ENCODE measurements around the gene SHBG. TPM values are rescaled to one million over a fixed set of nuclear protein-coding genes. Genes with fewer than 3 reads are reported as not detected.

Gene SHBG
- total RNA-seq, 4 donors from 2014 or later = not detected

- H3K36me3 ChIP-seq = peaks cover 0 to 15% (median 0%) of the 10 kb centered on the region in 3 donors
- 9 to 17% methylated on average over 4 to 6 of the region's 6 CpGs for WGBS, 2 donors
- no peaks in the 10 kb centered on the region for H3K27me3 ChIP-seq
- intact Hi-C loops (cut with DNase I) = no loop called here
- peaks cover 8 to 19% (median 9%) of the 10 kb centered on the region in 3 donors for H3K4me1 ChIP-seq
- peak overlapping the region; percentile 77 to 94 (median 82) for H3K4me3 ChIP-seq
- no peak for DNase-seq
- peak overlapping the region; percentile 91 to 96 (median 94) for H3K27ac ChIP-seq
- TF ChIP-seq, protein P1, sequence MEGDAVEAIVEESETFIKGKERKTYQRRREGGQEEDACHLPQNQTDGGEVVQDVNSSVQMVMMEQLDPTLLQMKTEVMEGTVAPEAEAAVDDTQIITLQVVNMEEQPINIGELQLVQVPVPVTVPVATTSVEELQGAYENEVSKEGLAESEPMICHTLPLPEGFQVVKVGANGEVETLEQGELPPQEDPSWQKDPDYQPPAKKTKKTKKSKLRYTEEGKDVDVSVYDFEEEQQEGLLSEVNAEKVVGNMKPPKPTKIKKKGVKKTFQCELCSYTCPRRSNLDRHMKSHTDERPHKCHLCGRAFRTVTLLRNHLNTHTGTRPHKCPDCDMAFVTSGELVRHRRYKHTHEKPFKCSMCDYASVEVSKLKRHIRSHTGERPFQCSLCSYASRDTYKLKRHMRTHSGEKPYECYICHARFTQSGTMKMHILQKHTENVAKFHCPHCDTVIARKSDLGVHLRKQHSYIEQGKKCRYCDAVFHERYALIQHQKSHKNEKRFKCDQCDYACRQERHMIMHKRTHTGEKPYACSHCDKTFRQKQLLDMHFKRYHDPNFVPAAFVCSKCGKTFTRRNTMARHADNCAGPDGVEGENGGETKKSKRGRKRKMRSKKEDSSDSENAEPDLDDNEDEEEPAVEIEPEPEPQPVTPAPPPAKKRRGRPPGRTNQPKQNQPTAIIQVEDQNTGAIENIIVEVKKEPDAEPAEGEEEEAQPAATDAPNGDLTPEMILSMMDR (IDR thresholded peaks at IDR 0.05) = no peak
- TF ChIP-seq POLR2A (IDR thresholded peaks at IDR 0.05) = no peak
- H3K9me3 ChIP-seq = no peaks in the 10 kb centered on the region
Observed at GRCh38 chr17:7626956-7627249, 3.0 kb upstream of the SHBG start.

- peaks cover 0 to 15% (median 0%) of the 10 kb centered on the region in 3 donors for H3K36me3 ChIP-seq
- peak; percentile 57 for DNase-seq
- peak within 1 kb of the TSS; percentile 77 to 94 (median 82) for H3K4me3 ChIP-seq
- 0 to 1% methylated on average over 16 to 34 of the region's 54 CpGs for WGBS, 2 donors
- H3K4me1 ChIP-seq = peaks cover 8 to 19% (median 9%) of the 10 kb centered on the region in 3 donors
- peak within 1 kb of the TSS; percentile 91 to 96 (median 94) for H3K27ac ChIP-seq
- no peaks in the 10 kb centered on the region for H3K27me3 ChIP-seq
- TF ChIP-seq POLR2A (IDR thresholded peaks at IDR 0.05) = peak in 3 of 4 donors; percentile 11 to 82 (median 57)
- TF ChIP-seq, protein P1 (IDR thresholded peaks at IDR 0.05) = no peak
- intact Hi-C loops (cut with DNase I) = no loop called here
- no peaks in the 10 kb centered on the region for H3K9me3 ChIP-seq
Observed at GRCh38 chr17:7627250-7628121, 2.4 kb upstream of the SHBG start, which contains the start of gene SAT2. Gene SAT2 (minus strand): TSS chr17:7627821. CDS start chr17:7627635, 186 bp downstream.

GRCh38 chr17:7631398-7632380 lies 1.8 kb downstream of the SHBG start:
- no peak overlapping the region for H3K4me3 ChIP-seq
- 78 to 82% methylated on average over 7 to 9 of the region's 11 CpGs for WGBS, 2 donors
- TF ChIP-seq POLR2A (IDR thresholded peaks at IDR 0.05) = no peak
- TF ChIP-seq, protein P1 (IDR thresholded peaks at IDR 0.05) = no peak
- no peaks in the 10 kb centered on the region for H3K27me3 ChIP-seq
- intact Hi-C loops (cut with DNase I) = no loop called here
- no peak for DNase-seq
- no peak overlapping the region for H3K27ac ChIP-seq
- no peaks in the 10 kb centered on the region for H3K36me3 ChIP-seq
- no peaks in the 10 kb centered on the region for H3K9me3 ChIP-seq
- H3K4me1 ChIP-seq = peaks cover 5 to 13% (median 6%) of the 10 kb centered on the region in 3 donors

DNA sequence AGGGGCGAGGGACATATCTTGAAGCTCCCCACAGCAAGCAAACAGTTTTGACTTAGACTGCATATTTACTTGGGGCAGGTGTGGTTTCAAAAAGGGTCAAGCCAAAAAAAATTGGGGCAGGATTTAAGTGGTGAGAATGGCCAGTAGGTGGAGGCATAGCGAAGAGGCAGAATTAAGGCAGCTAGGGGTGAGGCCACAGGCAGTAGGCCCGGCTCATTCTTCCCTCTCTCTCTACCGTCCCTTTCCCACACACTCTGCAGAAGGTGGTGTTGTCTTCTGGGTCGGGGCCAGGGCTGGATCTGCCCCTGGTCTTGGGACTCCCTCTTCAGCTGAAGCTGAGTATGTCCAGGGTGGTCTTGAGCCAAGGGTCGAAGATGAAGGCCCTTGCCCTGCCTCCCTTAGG lies 2.6 kb downstream of the SHBG start:
- no peak for TF ChIP-seq POLR2A (IDR thresholded peaks at IDR 0.05)
- TF ChIP-seq, protein P1 (IDR thresholded peaks at IDR 0.05) = peak; percentile 30 to 62 (median 52)
- no peak for DNase-seq
- no peaks in the 10 kb centered on the region for H3K36me3 ChIP-seq
- H3K4me1 ChIP-seq = peaks cover 0 to 8% (median 3%) of the 10 kb centered on the region in 3 donors
- no peaks in the 10 kb centered on the region for H3K27me3 ChIP-seq
- no peak overlapping the region for H3K4me3 ChIP-seq
- intact Hi-C loops (cut with DNase I) = no loop called here
- WGBS, 2 donors = 28 to 37% methylated on average over 6 of the region's 6 CpGs
- H3K9me3 ChIP-seq = no peaks in the 10 kb centered on the region
- no peak overlapping the region for H3K27ac ChIP-seq

Data from esophagus squamous epithelium (tissue), 5 donors.